Esophagus squamous epithelium (tissue), 4 donors: ENCODE data around the gene SHLD1.

Source experiments
- POLR2A ChIP-seq, 4 donors: fragments of 450-650 bp; IDR thresholded peaks; one replicate each; pipeline ENCODE4 v1.6.1; 2017; ENCODE audit warnings: antibody characterized with exemption in 4 of 4, mild to moderate bottlenecking in 4 of 4, moderate library complexity in 3 of 4
- TF ChIP-seq, protein P1 (sequence below), 6 experiments: fragments of 450-650 bp in 4 of 6; fragments of 200-600 bp in 2 of 6; sonication (generic) in 2 of 6; IDR thresholded peaks; one replicate each; pipeline ENCODE4 v1.5.1; 2016 to 2019; ENCODE audit warnings: antibody characterized with exemption in 6 of 6, mild to moderate bottlenecking in 4 of 6, moderate library complexity in 4 of 6

GRCh38 chr20:5843054-5843592, 92.9 kb downstream of the SHLD1 start:
- TF ChIP-seq, protein P1, sequence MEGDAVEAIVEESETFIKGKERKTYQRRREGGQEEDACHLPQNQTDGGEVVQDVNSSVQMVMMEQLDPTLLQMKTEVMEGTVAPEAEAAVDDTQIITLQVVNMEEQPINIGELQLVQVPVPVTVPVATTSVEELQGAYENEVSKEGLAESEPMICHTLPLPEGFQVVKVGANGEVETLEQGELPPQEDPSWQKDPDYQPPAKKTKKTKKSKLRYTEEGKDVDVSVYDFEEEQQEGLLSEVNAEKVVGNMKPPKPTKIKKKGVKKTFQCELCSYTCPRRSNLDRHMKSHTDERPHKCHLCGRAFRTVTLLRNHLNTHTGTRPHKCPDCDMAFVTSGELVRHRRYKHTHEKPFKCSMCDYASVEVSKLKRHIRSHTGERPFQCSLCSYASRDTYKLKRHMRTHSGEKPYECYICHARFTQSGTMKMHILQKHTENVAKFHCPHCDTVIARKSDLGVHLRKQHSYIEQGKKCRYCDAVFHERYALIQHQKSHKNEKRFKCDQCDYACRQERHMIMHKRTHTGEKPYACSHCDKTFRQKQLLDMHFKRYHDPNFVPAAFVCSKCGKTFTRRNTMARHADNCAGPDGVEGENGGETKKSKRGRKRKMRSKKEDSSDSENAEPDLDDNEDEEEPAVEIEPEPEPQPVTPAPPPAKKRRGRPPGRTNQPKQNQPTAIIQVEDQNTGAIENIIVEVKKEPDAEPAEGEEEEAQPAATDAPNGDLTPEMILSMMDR (IDR thresholded peaks at IDR 0.05) = no peak
- TF ChIP-seq POLR2A (IDR thresholded peaks at IDR 0.05) = no peak
